Measurements from ENCODE around the gene PAPSS1.

The PAPSS1 gene

GRCh38 chr4:107564326-107564725 is 155.7 kb downstream of the PAPSS1 start:
- TF ChIP-seq, protein P1, sequence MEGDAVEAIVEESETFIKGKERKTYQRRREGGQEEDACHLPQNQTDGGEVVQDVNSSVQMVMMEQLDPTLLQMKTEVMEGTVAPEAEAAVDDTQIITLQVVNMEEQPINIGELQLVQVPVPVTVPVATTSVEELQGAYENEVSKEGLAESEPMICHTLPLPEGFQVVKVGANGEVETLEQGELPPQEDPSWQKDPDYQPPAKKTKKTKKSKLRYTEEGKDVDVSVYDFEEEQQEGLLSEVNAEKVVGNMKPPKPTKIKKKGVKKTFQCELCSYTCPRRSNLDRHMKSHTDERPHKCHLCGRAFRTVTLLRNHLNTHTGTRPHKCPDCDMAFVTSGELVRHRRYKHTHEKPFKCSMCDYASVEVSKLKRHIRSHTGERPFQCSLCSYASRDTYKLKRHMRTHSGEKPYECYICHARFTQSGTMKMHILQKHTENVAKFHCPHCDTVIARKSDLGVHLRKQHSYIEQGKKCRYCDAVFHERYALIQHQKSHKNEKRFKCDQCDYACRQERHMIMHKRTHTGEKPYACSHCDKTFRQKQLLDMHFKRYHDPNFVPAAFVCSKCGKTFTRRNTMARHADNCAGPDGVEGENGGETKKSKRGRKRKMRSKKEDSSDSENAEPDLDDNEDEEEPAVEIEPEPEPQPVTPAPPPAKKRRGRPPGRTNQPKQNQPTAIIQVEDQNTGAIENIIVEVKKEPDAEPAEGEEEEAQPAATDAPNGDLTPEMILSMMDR (IDR thresholded peaks at IDR 0.05; ENCODE audit: low read depth, low read length) = no peak
- peak; percentile 76 for DNase-seq (ENCODE audit: low read depth, low spot score)
- H3K4me3 ChIP-seq (ENCODE audit: low read depth, low read length) = no peak overlapping the region
- in situ Hi-C loops (cut with HindIII; ENCODE audit: low sequenced_read_pairs) = no loop called here

All from astrocyte of the spinal cord (primary cell).